Measurements from ENCODE around the gene KRT86. TPM values are rescaled to one million over a fixed set of nuclear protein-coding genes. Genes with fewer than 3 reads are reported as not detected.

Gene KRT86
- total RNA-seq, 1 experiment from 2014 or later, result 2.7 TPM

DNA sequence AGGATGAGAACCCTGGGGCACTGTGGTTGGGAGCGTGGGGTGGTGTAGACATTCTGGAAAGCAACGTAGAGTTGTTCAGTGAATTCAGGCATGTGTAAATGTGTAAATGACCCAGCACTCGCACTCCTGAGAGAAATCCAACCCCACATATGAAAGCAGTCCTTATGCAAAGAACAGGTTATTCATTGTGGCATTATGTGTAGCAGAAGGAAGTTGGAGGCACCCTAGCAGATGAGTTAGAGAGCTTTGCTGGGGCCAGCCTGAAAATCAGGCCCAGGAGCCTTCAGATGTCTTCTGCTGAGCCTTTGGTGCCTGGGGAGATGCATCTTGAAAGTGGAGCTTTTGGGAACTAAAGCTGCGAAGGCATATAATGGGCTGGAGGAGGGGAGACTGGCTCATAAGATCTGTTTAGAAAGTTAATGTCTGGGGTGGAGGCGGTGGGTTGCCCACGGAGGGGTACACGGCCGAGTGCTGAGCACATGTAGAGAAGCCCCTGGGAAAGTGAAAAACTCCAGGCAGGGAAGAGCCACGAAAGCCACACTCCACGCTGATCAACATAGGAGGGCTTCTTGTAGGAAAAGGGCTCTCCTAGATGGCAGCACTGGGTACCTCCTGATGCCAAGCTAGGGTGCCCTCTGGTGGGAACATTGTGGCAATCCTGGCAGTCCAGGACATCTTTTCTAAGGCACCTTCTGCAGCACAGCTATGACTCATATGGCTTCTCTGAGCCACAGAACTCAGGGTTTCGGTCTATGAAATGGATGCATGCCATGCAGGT, 52.8 kb downstream of the KRT86 start:
- no TSS peak for BruUV-seq (replicated peaks)
- Histone ChIP-seq H3K79me2 (ENCODE audit: low read depth) (no peaks in the 10 kb centered on the region), H3K4me2 (peak overlapping the region; percentile 56), H3K27ac (no peak overlapping the region), H3K4me3 (no peak overlapping the region), H3K4me1 (replicated peaks; ENCODE audit: insufficient read depth) (peaks cover 12% of the 10 kb centered on the region), H3F3A (ENCODE audit: insufficient read depth, low read depth) (no peaks in the 10 kb centered on the region), H3K9me3 (ENCODE audit: insufficient read depth, low read depth) (no peaks in the 10 kb centered on the region), H3K9me2 (ENCODE audit: insufficient read depth) (no peaks in the 10 kb centered on the region), H3K36me3 (ENCODE audit: low read depth) (no peaks in the 10 kb centered on the region), H2AFZ (no peak overlapping the region), H4K20me1 (ENCODE audit: insufficient read depth) (no peaks in the 10 kb centered on the region), H3K27me3 (ENCODE audit: insufficient read depth, low read depth) (no peaks in the 10 kb centered on the region)
- TF ChIP-seq, protein P1, sequence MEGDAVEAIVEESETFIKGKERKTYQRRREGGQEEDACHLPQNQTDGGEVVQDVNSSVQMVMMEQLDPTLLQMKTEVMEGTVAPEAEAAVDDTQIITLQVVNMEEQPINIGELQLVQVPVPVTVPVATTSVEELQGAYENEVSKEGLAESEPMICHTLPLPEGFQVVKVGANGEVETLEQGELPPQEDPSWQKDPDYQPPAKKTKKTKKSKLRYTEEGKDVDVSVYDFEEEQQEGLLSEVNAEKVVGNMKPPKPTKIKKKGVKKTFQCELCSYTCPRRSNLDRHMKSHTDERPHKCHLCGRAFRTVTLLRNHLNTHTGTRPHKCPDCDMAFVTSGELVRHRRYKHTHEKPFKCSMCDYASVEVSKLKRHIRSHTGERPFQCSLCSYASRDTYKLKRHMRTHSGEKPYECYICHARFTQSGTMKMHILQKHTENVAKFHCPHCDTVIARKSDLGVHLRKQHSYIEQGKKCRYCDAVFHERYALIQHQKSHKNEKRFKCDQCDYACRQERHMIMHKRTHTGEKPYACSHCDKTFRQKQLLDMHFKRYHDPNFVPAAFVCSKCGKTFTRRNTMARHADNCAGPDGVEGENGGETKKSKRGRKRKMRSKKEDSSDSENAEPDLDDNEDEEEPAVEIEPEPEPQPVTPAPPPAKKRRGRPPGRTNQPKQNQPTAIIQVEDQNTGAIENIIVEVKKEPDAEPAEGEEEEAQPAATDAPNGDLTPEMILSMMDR (conservative IDR thresholded peaks at IDR 0.05), result peak; percentile 85
- no peak for TF ChIP-seq EZH2 (IDR thresholded peaks at IDR 0.05; ENCODE audit: low read depth)
- POLR2A ChIA-PET (ENCODE audit: unreplicated experiment), result interaction anchor here (0.5 to 1.7 kb wide), 8 partner anchors 35 to 578 kb away, joined by 3 to 8 read pairs (median 4); partner anchors contain the start of gene KRT8
- peak; percentile 86 to 94 for DNase-seq
- CTCF ChIA-PET, result interaction anchor here (0.6 to 1.5 kb wide), 15 partner anchors 19 to 552 kb away, joined by 3 to 7 read pairs (median 3); no protein-coding TSS in a partner anchor
- intact Hi-C loops (cut with micrococcal nuclease; ENCODE audit: unreplicated experiment), result loop anchor here (1.0 to 5.0 kb wide), 9 partner anchors 45 to 553 kb away; no protein-coding TSS in a partner anchor

DNA sequence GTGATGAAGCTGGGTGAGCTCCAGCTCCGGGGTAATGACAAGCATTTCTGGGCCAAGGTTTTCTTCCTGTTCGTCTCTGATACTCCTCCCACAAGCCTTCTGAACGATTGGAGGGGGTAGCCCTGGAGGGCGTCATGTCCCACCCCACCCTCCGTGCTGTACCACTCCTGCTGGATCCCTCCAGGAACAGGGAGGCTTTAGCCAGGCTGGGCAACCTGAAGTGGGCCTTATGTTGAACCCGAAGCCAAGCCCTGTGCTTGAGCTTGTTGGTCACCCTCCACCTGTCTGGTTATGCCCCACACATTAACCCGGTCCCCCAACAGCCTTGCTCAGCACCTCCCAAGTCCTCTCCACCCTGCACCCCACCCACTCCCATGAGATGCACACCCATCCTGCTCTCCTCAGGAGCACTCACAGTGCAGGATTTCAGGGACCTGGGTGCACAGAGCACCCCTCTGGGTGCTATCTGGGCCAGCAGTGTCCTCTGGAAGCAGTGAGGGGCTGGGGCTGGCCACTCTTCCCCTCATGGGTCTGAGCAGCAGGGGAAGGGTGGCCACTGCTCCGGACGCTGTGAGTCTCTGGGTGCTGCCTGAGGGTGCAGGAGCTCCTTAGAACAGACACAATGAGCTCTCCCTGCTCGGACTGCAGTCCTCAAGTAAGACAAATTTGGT, 53.5 kb downstream of the KRT86 start:
- POLR2A ChIA-PET (ENCODE audit: unreplicated experiment), result interaction anchor here (0.6 to 1.7 kb wide), 7 partner anchors 9 to 577 kb away, joined by 3 to 8 read pairs (median 4); partner anchors contain the start of gene KRT8
- Histone ChIP-seq H3F3A (ENCODE audit: insufficient read depth, low read depth) (no peaks in the 10 kb centered on the region), H3K36me3 (ENCODE audit: low read depth) (no peaks in the 10 kb centered on the region), H3K27me3 (ENCODE audit: insufficient read depth, low read depth) (no peaks in the 10 kb centered on the region), H3K79me2 (ENCODE audit: low read depth) (no peaks in the 10 kb centered on the region), H2AFZ (no peak overlapping the region), H4K20me1 (ENCODE audit: insufficient read depth) (no peaks in the 10 kb centered on the region), H3K4me2 (no peak overlapping the region), H3K4me1 (replicated peaks; ENCODE audit: insufficient read depth) (peaks cover 15% of the 10 kb centered on the region), H3K4me3 (no peak overlapping the region), H3K9me2 (ENCODE audit: insufficient read depth) (no peaks in the 10 kb centered on the region), H3K27ac (0 out of 2 replicates have a peak overlapping the region, but pooled peaks have one; percentile 28), H3K9me3 (ENCODE audit: insufficient read depth, low read depth) (no peaks in the 10 kb centered on the region)
- no peak for DNase-seq
- intact Hi-C loops (cut with micrococcal nuclease; ENCODE audit: unreplicated experiment), result loop anchor here (1.0 to 5.0 kb wide), 9 partner anchors 44 to 552 kb away; no protein-coding TSS in a partner anchor
- CTCF ChIA-PET, result interaction anchor here (0.5 to 1.3 kb wide), 13 partner anchors 19 to 664 kb away, joined by 3 to 7 read pairs (median 4); no protein-coding TSS in a partner anchor
- BruUV-seq (replicated peaks), result no TSS peak
- TF ChIP-seq, protein P1 (conservative IDR thresholded peaks at IDR 0.05), result no peak
- no peak for TF ChIP-seq EZH2 (IDR thresholded peaks at IDR 0.05; ENCODE audit: low read depth)

DNA sequence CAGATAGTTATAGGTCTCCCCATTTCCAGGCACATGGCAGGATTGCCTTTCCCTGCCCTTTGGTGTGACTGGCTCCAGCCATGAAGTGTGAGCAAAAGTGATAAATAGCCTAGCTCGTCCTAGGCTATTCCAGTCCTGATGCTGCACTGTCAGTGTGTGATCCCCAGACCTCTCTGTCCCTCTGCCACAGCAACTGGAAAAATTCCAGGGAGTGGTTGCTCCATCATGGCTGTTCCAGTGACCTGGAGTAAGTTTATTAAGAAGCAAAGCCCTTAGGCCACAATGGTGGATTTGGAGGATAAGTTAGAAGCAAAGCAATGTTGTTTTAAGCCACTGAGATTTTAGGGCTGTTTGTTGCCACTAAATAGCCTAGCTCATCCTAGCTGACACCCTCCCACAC, 56.6 kb downstream of the KRT86 start:
- no TSS peak for BruUV-seq (replicated peaks)
- Histone ChIP-seq H3K27me3 (ENCODE audit: insufficient read depth, low read depth) (no peaks in the 10 kb centered on the region), H3K9me3 (ENCODE audit: insufficient read depth, low read depth) (no peaks in the 10 kb centered on the region), H3K27ac (no peak overlapping the region), H3K79me2 (ENCODE audit: low read depth) (no peaks in the 10 kb centered on the region), H2AFZ (no peak overlapping the region), H3K36me3 (ENCODE audit: low read depth) (no peaks in the 10 kb centered on the region), H3K4me1 (replicated peaks; ENCODE audit: insufficient read depth) (peaks cover 24% of the 10 kb centered on the region), H4K20me1 (ENCODE audit: insufficient read depth) (no peaks in the 10 kb centered on the region), H3F3A (ENCODE audit: insufficient read depth, low read depth) (0 out of 2 replicates have a peak, but pooled peaks cover 8% of the 10 kb centered on the region), H3K4me3 (no peak overlapping the region), H3K4me2 (no peak overlapping the region), H3K9me2 (ENCODE audit: insufficient read depth) (no peaks in the 10 kb centered on the region)
- intact Hi-C loops (cut with micrococcal nuclease; ENCODE audit: unreplicated experiment), result no loop called here
- CTCF ChIA-PET, result interaction anchor here (0.7 kb wide), 1 partner anchor 38 kb away, joined by 3 read pairs; no protein-coding TSS in a partner anchor
- TF ChIP-seq EZH2 (IDR thresholded peaks at IDR 0.05; ENCODE audit: low read depth), result no peak
- TF ChIP-seq, protein P1 (conservative IDR thresholded peaks at IDR 0.05), result no peak
- no peak for DNase-seq
- POLR2A ChIA-PET (ENCODE audit: unreplicated experiment), result interaction anchor here (0.6 kb wide), 1 partner anchor 251 kb away, joined by 3 read pairs; no protein-coding TSS in a partner anchor

Data from PC-9 (cell line).